ENCODE measurements around the gene SHE. TPM values are rescaled to one million over a fixed set of nuclear protein-coding genes. Genes with fewer than 3 reads are reported as not detected.

SHE gene
- total RNA-seq, 4 donors from 2014 or later, result 4.0 to 8.0 (median 6.1) TPM

DNA sequence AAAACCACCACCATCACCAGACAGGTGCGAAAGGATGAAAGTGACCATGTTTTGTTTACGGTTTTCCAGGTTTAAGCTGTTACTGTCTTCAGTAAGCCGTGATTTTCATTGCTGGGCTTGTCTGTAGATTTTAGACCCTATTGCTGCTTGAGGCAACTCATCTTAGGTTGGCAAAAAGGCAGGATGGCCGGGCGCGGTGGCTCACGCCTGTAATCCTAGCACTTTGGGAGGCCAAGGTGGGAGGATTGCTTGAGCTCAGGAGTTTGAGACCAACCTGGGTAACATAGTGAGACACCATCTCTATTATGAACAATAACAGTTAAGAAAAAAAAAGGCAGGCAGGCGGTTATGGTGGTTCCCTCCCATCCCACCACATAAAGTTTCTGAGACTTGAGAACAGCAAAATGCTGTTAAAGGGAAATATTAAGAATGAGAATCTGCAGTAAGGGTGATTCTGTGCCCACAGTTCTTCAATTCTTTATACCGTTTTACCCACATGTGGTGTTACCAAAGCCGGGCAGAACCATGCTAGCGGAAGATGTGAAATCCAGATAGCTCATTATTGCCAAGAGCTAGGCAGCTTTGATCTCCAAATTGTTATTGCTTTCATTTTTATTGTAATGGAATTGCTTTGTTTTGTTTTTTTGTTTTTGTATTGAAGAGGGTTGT lies 34.6 kb downstream of the SHE start:
- no peak for DNase-seq (ENCODE audit: low spot score in 2 of 2)
- 87 to 90% methylated on average over 11 of the region's 11 CpGs for WGBS, 2 donors
- H3K4me3 ChIP-seq (ENCODE audit: low read depth, poor library complexity, severe bottlenecking), result no peak overlapping the region
- TF ChIP-seq POLR2A (IDR thresholded peaks at IDR 0.05) (no peak), CTCF (IDR thresholded peaks at IDR 0.05) (no peak)
- intact Hi-C loops (cut with DNase I; ENCODE audit: low total_unique reads), result no loop called here

GRCh38 chr1:154466921-154467417 lies 35.2 kb downstream of the SHE start:
- intact Hi-C loops (cut with DNase I; ENCODE audit: low total_unique reads), result no loop called here

DNA sequence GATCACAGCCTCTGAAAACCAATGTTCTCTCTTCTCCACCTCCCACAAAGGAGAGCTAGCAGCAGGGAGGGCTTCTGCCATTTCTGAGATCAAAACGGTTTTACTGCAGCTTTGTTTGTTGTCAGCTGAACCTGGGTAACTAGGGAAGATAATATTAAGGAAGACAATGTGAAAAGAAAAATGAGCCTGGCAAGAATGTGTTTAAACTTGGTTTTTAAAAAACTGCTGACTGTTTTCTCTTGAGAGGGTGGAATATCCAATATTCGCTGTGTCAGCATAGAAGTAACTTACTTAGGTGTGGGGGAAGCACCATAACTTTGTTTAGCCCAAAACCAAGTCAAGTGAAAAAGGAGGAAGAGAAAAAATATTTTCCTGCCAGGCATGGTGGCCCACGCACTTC lies 36.0 kb downstream of the SHE start:
- intact Hi-C loops (cut with DNase I; ENCODE audit: low total_unique reads), result no loop called here
- WGBS, 2 donors, result 61 to 65% methylated on average over 3 of the region's 3 CpGs
- no peak for TF ChIP-seq CTCF (IDR thresholded peaks at IDR 0.05)
- TF ChIP-seq POLR2A (IDR thresholded peaks at IDR 0.05), result no peak
- H3K4me3 ChIP-seq (ENCODE audit: low read depth, poor library complexity, severe bottlenecking), result no peak overlapping the region
- no peak for DNase-seq (ENCODE audit: low spot score in 2 of 2)

More at GRCh38 chr1:154466921-154467417, 35.2 kb downstream of the SHE start:
- 54 to 62% methylated on average over 8 of the region's 8 CpGs for WGBS, 2 donors
- no peak for DNase-seq (ENCODE audit: low spot score in 2 of 2)
- TF ChIP-seq POLR2A (IDR thresholded peaks at IDR 0.05) (no peak), CTCF (IDR thresholded peaks at IDR 0.05) (no peak)
- no peak overlapping the region for H3K4me3 ChIP-seq (ENCODE audit: low read depth, poor library complexity, severe bottlenecking)

DNA sequence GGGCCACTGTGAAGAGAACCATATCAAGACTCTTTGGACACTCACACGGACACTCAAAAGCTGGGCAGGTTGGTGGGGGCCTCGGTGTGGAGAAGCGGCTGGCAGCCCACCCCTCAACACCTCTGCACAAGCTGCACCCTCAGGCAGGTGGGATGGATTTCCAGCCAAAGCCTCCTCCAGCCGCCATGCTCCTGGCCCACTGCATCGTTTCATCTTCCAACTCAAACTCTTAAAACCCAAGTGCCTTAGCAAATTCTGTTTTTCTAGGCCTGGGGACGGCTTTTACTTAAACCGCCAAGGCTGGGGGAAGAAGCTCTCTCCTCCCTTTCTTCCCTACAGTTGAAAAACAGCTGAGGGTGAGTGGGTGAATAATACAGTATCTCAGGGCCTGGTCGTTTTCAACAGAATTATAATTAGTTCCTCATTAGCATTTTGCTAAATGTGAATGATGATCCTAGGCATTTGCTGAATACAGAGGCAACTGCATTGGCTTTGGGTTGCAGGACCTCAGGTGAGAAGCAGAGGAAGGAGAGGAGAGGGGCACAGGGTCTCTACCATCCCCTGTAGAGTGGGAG lies 36.5 kb downstream of the SHE start:
- intact Hi-C loops (cut with DNase I; ENCODE audit: low total_unique reads), result no loop called here
- 65 to 74% methylated on average over 7 to 8 of the region's 8 CpGs for WGBS, 2 donors
- TF ChIP-seq POLR2A (IDR thresholded peaks at IDR 0.05), result no peak
- no peak for TF ChIP-seq CTCF (IDR thresholded peaks at IDR 0.05)
- DNase-seq (ENCODE audit: low spot score in 2 of 2), result no peak
- H3K4me3 ChIP-seq (ENCODE audit: low read depth, poor library complexity, severe bottlenecking), result no peak overlapping the region

DNA sequence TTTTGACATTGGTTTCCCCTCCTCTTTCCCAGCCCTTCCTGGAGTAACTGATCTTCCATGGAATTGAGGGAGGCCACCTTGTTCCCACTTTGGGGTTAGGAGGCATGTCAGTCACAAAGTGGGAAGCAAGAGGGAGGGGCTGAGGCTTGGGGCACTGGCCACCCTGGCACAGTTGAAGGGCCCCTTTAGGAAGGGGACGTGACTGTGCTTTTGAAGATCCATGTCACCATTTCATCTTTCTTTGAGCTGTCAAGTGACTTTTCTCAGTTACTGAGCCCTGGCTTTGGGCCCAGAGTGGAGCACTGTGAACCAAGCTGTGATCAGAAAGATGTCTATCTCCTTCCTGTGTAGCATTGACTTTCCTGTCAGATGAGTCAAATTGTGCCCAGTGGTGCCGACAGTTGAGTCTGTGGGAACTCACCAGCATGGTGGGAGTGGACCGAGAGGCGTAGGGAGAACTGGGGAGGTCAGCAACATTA lies 38.7 kb downstream of the SHE start:
- H3K4me3 ChIP-seq (ENCODE audit: low read depth, poor library complexity, severe bottlenecking), result no peak overlapping the region
- DNase-seq (ENCODE audit: low spot score in 2 of 2), result peak; percentile 54 to 87
- intact Hi-C loops (cut with DNase I; ENCODE audit: low total_unique reads), result no loop called here
- WGBS, 2 donors, result 47 to 63% methylated on average over 4 of the region's 4 CpGs
- TF ChIP-seq POLR2A (IDR thresholded peaks at IDR 0.05), result no peak
- no peak for TF ChIP-seq CTCF (IDR thresholded peaks at IDR 0.05)
